ENCODE measurements around the gene ESYT2.

DNA sequence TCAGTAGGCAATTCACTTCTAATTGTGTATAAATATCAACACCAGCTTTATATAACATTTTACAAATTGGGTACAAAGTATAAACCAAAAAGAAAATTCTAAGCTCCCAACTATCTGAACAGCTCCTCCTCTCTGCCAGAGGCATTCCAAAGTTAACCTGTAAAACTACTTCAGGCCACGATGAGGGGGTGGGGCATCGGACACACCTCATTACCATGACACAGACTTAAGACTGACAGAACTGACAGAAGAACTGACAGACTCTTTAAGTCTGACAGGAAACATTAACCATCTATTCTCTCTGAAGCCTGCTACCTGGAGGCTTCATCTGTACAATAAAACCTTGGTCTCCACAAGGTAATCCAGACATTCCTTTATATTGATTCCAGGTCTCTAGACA, 12.3 kb downstream of the ESYT2 start:
- no peak for TF ChIP-seq EZH2 (optimal IDR thresholded peaks at IDR 0.05; ENCODE audit: low read depth, low read length)
- TF ChIP-seq, protein P1, sequence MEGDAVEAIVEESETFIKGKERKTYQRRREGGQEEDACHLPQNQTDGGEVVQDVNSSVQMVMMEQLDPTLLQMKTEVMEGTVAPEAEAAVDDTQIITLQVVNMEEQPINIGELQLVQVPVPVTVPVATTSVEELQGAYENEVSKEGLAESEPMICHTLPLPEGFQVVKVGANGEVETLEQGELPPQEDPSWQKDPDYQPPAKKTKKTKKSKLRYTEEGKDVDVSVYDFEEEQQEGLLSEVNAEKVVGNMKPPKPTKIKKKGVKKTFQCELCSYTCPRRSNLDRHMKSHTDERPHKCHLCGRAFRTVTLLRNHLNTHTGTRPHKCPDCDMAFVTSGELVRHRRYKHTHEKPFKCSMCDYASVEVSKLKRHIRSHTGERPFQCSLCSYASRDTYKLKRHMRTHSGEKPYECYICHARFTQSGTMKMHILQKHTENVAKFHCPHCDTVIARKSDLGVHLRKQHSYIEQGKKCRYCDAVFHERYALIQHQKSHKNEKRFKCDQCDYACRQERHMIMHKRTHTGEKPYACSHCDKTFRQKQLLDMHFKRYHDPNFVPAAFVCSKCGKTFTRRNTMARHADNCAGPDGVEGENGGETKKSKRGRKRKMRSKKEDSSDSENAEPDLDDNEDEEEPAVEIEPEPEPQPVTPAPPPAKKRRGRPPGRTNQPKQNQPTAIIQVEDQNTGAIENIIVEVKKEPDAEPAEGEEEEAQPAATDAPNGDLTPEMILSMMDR (IDR thresholded peaks at IDR 0.05; ENCODE audit: low read length), result no peak
